CD4-positive, alpha-beta T cell treated with Interleukin-15 for 4 hours (primary cell): ENCODE data around the gene EPHA1.
A peak's percentile ranks its signal among the peaks of the same experiment; 100 is the strongest.
"Not testable (repeated sequence)": the region's sequence is repeated elsewhere in the genome, so short reads cannot be mapped to it uniquely, and the experiment has no call there.

ENCODE experiments used
- DNase-seq: peaks from one replicate; pipeline ENCODE4 v3.0.0-alpha.2; 2020; ENCODE audit warnings: low spot score

Gene EPHA1

GRCh38 chr7:143431109-143431508 is 22.5 kb upstream of the EPHA1 start:
- DNase-seq = no peak

- DNase-seq = no peak
Observed at GRCh38 chr7:143429770-143430698, 21.4 kb upstream of the EPHA1 start.

- peak; percentile 9 for DNase-seq
Observed at GRCh38 chr7:143426479-143427142, 18.0 kb upstream of the EPHA1 start.

- not testable (repeated sequence) for DNase-seq
Observed at GRCh38 chr7:143424476-143424875, 15.8 kb upstream of the EPHA1 start.

GRCh38 chr7:143422033-143422432 is 13.4 kb upstream of the EPHA1 start:
- DNase-seq = no peak

- DNase-seq = not testable (repeated sequence)
Observed at GRCh38 chr7:143420624-143421023, 12.0 kb upstream of the EPHA1 start.

GRCh38 chr7:143419880-143420279 is 11.2 kb upstream of the EPHA1 start:
- DNase-seq = no peak

GRCh38 chr7:143418681-143419458 is 10.2 kb upstream of the EPHA1 start:
- DNase-seq = no peak

- DNase-seq = no peak
Observed at GRCh38 chr7:143417734-143418383, 9.2 kb upstream of the EPHA1 start.

- DNase-seq = peak; percentile 70
Observed at GRCh38 chr7:143416565-143417149, 8.0 kb upstream of the EPHA1 start.

GRCh38 chr7:143415742-143416397 is 7.2 kb upstream of the EPHA1 start:
- DNase-seq = no peak

- not testable (repeated sequence) for DNase-seq
Observed at GRCh38 chr7:143415209-143415608, 6.6 kb upstream of the EPHA1 start.

- DNase-seq = no peak
Observed at GRCh38 chr7:143413123-143413522, 4.5 kb upstream of the EPHA1 start.

- DNase-seq = no peak
Observed at GRCh38 chr7:143411976-143412708, 3.5 kb upstream of the EPHA1 start.

- DNase-seq = no peak
Observed at GRCh38 chr7:143410521-143411004, 1.9 kb upstream of the EPHA1 start.

GRCh38 chr7:143408252-143408685 is 387 bp downstream of the EPHA1 start:
- no peak for DNase-seq

- DNase-seq = peak; percentile 58
Observed at GRCh38 chr7:143407287-143408251, 1.1 kb downstream of the EPHA1 start.

- no peak for DNase-seq
Observed at GRCh38 chr7:143406002-143406357, 2.7 kb downstream of the EPHA1 start.
